CD14-positive monocyte (primary cell): ENCODE measurements around the gene VWA7. TPM values are rescaled to one million over a fixed set of nuclear protein-coding genes. Genes with fewer than 3 reads are reported as not detected.

Source experiments
- DNase-seq, 3 donors: peaks; one replicate each; pipeline ENCODE4 v3.0.0-alpha.2; 2011 to 2022
- H2AFZ ChIP-seq: 2 replicates; pipeline ENCODE4 v1.6.0; 2012; ENCODE audit warnings: mild to moderate bottlenecking, low read depth, low read length, inconsistent platforms; ENCODE audit not compliant: insufficient read depth, poor library complexity, severe bottlenecking
- H3K27ac ChIP-seq, 2 donors: 1 replicate in 1 of 2; 2 replicates in 1 of 2; pipeline ENCODE4 v1.5.1; 2012 to 2013; ENCODE audit warnings: low read length in 2 of 2, control low read depth in 1 of 2, inconsistent platforms in 1 of 2, low read depth in 1 of 2, mild to moderate bottlenecking in 1 of 2
- H3K27me3 ChIP-seq, 2 donors: one replicate each; pipeline versions ENCODE4 v1.6.0 to v1.6.1; 2011 to 2013; ENCODE audit warnings: low read length in 2 of 2; ENCODE audit not compliant: control insufficient read depth in 2 of 2, insufficient read depth in 2 of 2
- H3K36me3 ChIP-seq, 2 donors: replicated peaks in 1 of 2; 1 replicate in 1 of 2; 2 replicates in 1 of 2; pipeline versions ENCODE4 v1.5.1 to v1.6.1; 2012 to 2013; ENCODE audit warnings: low read length in 2 of 2, control low read depth in 1 of 2, inconsistent platforms in 1 of 2, mild to moderate bottlenecking in 1 of 2; ENCODE audit not compliant: insufficient read depth in 2 of 2, control insufficient read depth in 1 of 2
- H3K4me1 ChIP-seq, 2 donors: 1 replicate in 1 of 2; 2 replicates in 1 of 2; pipeline versions ENCODE4 v1.5.1 to v1.6.1; 2012 to 2013; ENCODE audit warnings: low read length in 2 of 2, control low read depth in 1 of 2, inconsistent platforms in 1 of 2, mild to moderate bottlenecking in 1 of 2, moderate library complexity in 1 of 2; ENCODE audit not compliant: insufficient read depth in 2 of 2, control insufficient read depth in 1 of 2
- H3K4me2 ChIP-seq: replicated peaks from 2 replicates; pipeline ENCODE3; 2012; ENCODE audit warnings: low read length, moderate library complexity, mild to moderate bottlenecking; ENCODE audit not compliant: poor library complexity, severe bottlenecking; ENCODE audit errors: extremely low read depth
- H3K4me3 ChIP-seq, 3 experiments: fragments of 200-600 bp in 1 of 3; sonication (generic) in 1 of 3; replicated peaks in 1 of 3; 1 replicate in 2 of 3; 2 replicates in 1 of 3; pipeline ENCODE4 v1.5.1; 2011 to 2013; ENCODE audit warnings: low read length in 3 of 3, mild to moderate bottlenecking in 3 of 3, control low read depth in 2 of 3, low read depth in 2 of 3, inconsistent platforms in 1 of 3, moderate library complexity in 1 of 3
- H3K79me2 ChIP-seq: 2 replicates; pipeline ENCODE4 v1.6.0; 2012; ENCODE audit warnings: mild to moderate bottlenecking, control low read depth, inconsistent platforms, low read length, moderate library complexity; ENCODE audit not compliant: insufficient read depth
- H3K9ac ChIP-seq: 2 replicates; pipeline ENCODE4 v1.6.0; 2017; ENCODE audit warnings: low read length, mild to moderate bottlenecking; ENCODE audit not compliant: insufficient read depth, poor library complexity, severe bottlenecking
- H3K9me3 ChIP-seq, 2 donors: replicated peaks in 1 of 2; 1 replicate in 1 of 2; 2 replicates in 1 of 2; pipeline versions ENCODE4 v1.5.1 to v1.6.1; 2012 to 2013; ENCODE audit warnings: low read length in 2 of 2, control low read depth in 1 of 2; ENCODE audit not compliant: control insufficient read depth in 1 of 2, insufficient read depth in 1 of 2
- H4K20me1 ChIP-seq: 2 replicates; pipeline ENCODE4 v1.6.0; 2012; ENCODE audit warnings: mild to moderate bottlenecking, low read length, control low read depth, moderate library complexity; ENCODE audit not compliant: insufficient read depth
- H3K27ac Mint-ChIP-seq, 7 donors: one replicate each; pipeline ENCODE4 v1.8.0; 2020; ENCODE audit warnings: mild to moderate bottlenecking in 7 of 7, mixed read lengths in 7 of 7, moderate library complexity in 6 of 7, inconsistent platforms in 2 of 7
- H3K27me3 Mint-ChIP-seq, 3 donors: one replicate each; pipeline ENCODE4 v1.8.0; 2021 to 2022; ENCODE audit warnings: low read depth in 3 of 3, mild to moderate bottlenecking in 3 of 3, mixed read lengths in 3 of 3, moderate library complexity in 3 of 3, inconsistent platforms in 1 of 3
- H3K36me3 Mint-ChIP-seq, 2 donors: one replicate each; pipeline ENCODE4 v1.8.0; 2020; ENCODE audit warnings: mixed read lengths in 2 of 2, inconsistent platforms in 1 of 2, mild to moderate bottlenecking in 1 of 2
- H3K4me1 Mint-ChIP-seq: one replicate; pipeline ENCODE4 v1.8.0; 2020; ENCODE audit warnings: mild to moderate bottlenecking, mixed read lengths
- H3K4me3 Mint-ChIP-seq, 2 donors: one replicate each; pipeline ENCODE4 v1.8.0; 2020; ENCODE audit warnings: mild to moderate bottlenecking in 2 of 2, mixed read lengths in 2 of 2, moderate library complexity in 1 of 2
- H3K9me3 Mint-ChIP-seq, 7 donors: one replicate each; pipeline ENCODE4 v1.8.0; 2020 to 2022; ENCODE audit warnings: mixed read lengths in 7 of 7, mild to moderate bottlenecking in 6 of 7, moderate library complexity in 6 of 7, inconsistent platforms in 2 of 7
- CTCF ChIP-seq: fragments of 200-600 bp; IDR thresholded peaks from one replicate; pipeline ENCODE4 v1.8.0; 2022; ENCODE audit warnings: antibody characterized with exemption, mild to moderate bottlenecking
- WGBS: methylation state at CpG from one replicate; pipeline ENCODE4 v1.1.5; 2013; ENCODE audit warnings: missing lambda C conversion rate; ENCODE audit not compliant: insufficient coverage; 5-methylcytosine and 5-hydroxymethylcytosine counted together
- intact Hi-C, 2 donors: fragments of 100-400 bp; cut with micrococcal nuclease; formaldehyde crosslinking; loops; one replicate each; pipeline versions ENCODE4 v1.15.0 to v1.15.1; 2023
- polyA plus RNA-seq, 3 donors: library from polyadenylated mRNA; depleted of rRNA in 1 of 3; unstranded in 2 of 3; stranded (reverse) in 1 of 3; fragments of 300-500 nt in 2 of 3; fragments of >200 nt in 1 of 3; fragmentation: Illumina TruSeq in 2 of 3; gene quantifications; 1 replicate in 2 of 3; 2 replicates in 1 of 3; pipeline ENCODE4 v1.2.3, GENCODE V29; 2012 to 2021

The VWA7 gene
- polyA plus RNA-seq, 3 donors: 0.57 TPM; not detected in 2

GRCh38 chr6:31775184-31775583 is 1.9 kb downstream of the VWA7 start:
- Histone ChIP-seq H4K20me1 (no peaks in the 10 kb centered on the region), H3K27me3 (no peaks in the 10 kb centered on the region), H3K79me2 (no peaks in the 10 kb centered on the region), H3K4me1 (peaks cover 13 to 15% of the 10 kb centered on the region in 2 donors), H3K9ac (no peak overlapping the region), H3K9me3 (no peaks in the 10 kb centered on the region), H3K36me3 (peaks cover 23 to 24% of the 10 kb centered on the region in 2 donors), H3K4me3 (no peak overlapping the region), H2AFZ (no peak overlapping the region), H3K27ac (no peak overlapping the region), H3K4me2 (no peak overlapping the region)
- H3K27ac Mint-ChIP-seq: no peak overlapping the region
- no peak overlapping the region for H3K4me3 Mint-ChIP-seq
- peaks cover 0 to 3% (median 2%) of the 10 kb centered on the region in 3 donors for H3K27me3 Mint-ChIP-seq
- intact Hi-C loops: no loop called here
- H3K9me3 Mint-ChIP-seq: no peaks in the 10 kb centered on the region
- no peak for DNase-seq
- H3K4me1 Mint-ChIP-seq: peaks cover 15% of the 10 kb centered on the region
- WGBS: 80% methylated on average over 1 of the region's 4 CpGs
- TF ChIP-seq CTCF: no peak
- peaks cover 21 to 28% of the 10 kb centered on the region in 2 donors for H3K36me3 Mint-ChIP-seq

- H3K9me3 Mint-ChIP-seq: peaks cover 0 to 1% (median 0%) of the 10 kb centered on the region in 7 donors
- H3K9ac ChIP-seq: no peak overlapping the region
- DNase-seq: no peak
- no peaks in the 10 kb centered on the region for H3K36me3 ChIP-seq
- H3K4me1 ChIP-seq: peaks cover 35 to 36% of the 10 kb centered on the region in 2 donors
- WGBS: 57% methylated on average over 1 of the region's 4 CpGs
- peaks cover 0 to 4% (median 2%) of the 10 kb centered on the region in 3 donors for H3K27me3 Mint-ChIP-seq
- H3K27ac Mint-ChIP-seq: no peak overlapping the region
- H3K9me3 ChIP-seq: no peaks in the 10 kb centered on the region
- no peaks in the 10 kb centered on the region for H3K27me3 ChIP-seq
- intact Hi-C loops: no loop called here
- H3K4me1 Mint-ChIP-seq: peaks cover 34% of the 10 kb centered on the region
- no peak overlapping the region for H2AFZ ChIP-seq
- TF ChIP-seq CTCF: no peak
- H3K36me3 Mint-ChIP-seq: no peaks in the 10 kb centered on the region
- no peak overlapping the region for H3K4me3 ChIP-seq
- no peak overlapping the region for H3K4me3 Mint-ChIP-seq
- H3K4me2 ChIP-seq: no peak overlapping the region
- H4K20me1 ChIP-seq: no peaks in the 10 kb centered on the region
- H3K79me2 ChIP-seq: no peaks in the 10 kb centered on the region
- no peak overlapping the region for H3K27ac ChIP-seq
Observed at GRCh38 chr6:31771992-31772358, 5.2 kb downstream of the VWA7 start.
